Natural killer cell treated with Interleukin-12 subunit alpha and Interleukin-12 subunit beta and Interleukin-15 and Interleukin-18, amount 100 ng/mL, for 72 hours (primary cell): ENCODE measurements around the gene TIFAB. TPM values are rescaled to one million over a fixed set of nuclear protein-coding genes. Genes with fewer than 3 reads are reported as not detected.

Source experiments
- total RNA-seq, 2 donors: library from RNA; stranded (reverse); gene quantifications; one replicate each; pipeline ENCODE4 v1.2.3, GENCODE V29; 2022

The TIFAB gene
- total RNA-seq, 2 donors from 2014 or later = not detected

Other genes with a start within 250 kb of the TIFAB start
- gene MACROH2A1, start 53.1 kb downstream of the TIFAB start, total RNA-seq = 100 to 1,000 TPM; 163 to 252 TPM
- not detected for gene DCANP1, start 5.0 kb downstream of the TIFAB start, total RNA-seq
- gene NEUROG1, start 83.6 kb upstream of the TIFAB start, total RNA-seq = not detected
- gene CXCL14, start 126.6 kb upstream of the TIFAB start, total RNA-seq = not detected